ENCODE measurements around the gene RCCD1.
A peak's percentile ranks its signal among the peaks of the same experiment; 100 is the strongest.

RCCD1 gene

DNA sequence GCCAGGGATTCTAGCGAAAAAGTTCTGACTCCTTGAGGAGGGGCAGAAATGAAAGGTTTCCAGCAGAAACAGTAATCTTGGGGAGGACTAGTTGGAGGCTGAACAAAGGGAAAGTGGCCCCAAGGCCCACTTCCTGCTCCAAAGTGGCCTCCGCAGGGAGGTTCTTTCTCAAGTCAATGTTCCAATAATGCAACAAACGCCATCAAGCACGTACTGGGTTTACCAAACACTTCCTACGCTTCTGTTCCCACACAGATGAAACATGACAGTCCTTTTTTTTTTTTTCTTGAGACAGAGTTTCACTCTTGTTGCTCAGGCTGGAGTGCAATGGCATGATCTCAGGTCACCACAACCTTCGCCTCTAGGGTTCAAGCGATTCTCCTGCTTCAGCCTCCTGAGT lies 9.6 kb upstream of the RCCD1 start:
- no peak for DNase-seq

DNA sequence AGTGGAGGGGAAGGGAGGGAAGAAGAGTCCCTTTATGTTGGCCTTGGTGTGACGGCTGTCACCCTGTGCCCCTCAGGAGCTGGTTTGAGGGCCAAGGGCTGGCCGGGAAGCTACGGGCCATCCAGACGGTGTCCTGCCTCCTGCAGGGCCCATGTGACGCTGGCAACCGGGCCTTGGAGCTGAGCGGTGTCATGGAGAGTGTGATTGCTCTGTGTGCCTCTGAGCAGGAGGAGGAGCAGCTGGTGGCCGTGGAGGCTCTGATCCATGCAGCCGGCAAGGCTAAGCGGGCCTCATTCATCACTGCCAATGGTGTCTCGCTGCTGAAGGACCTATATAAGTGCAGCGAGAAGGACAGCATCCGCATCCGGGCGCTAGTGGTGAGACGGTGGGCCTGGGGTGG lies 8.1 kb upstream of the RCCD1 start:
- DNase-seq = no peak

- no peak for DNase-seq
Measured at GRCh38 chr15:90946941-90947576, 7.6 kb upstream of the RCCD1 start.

DNA sequence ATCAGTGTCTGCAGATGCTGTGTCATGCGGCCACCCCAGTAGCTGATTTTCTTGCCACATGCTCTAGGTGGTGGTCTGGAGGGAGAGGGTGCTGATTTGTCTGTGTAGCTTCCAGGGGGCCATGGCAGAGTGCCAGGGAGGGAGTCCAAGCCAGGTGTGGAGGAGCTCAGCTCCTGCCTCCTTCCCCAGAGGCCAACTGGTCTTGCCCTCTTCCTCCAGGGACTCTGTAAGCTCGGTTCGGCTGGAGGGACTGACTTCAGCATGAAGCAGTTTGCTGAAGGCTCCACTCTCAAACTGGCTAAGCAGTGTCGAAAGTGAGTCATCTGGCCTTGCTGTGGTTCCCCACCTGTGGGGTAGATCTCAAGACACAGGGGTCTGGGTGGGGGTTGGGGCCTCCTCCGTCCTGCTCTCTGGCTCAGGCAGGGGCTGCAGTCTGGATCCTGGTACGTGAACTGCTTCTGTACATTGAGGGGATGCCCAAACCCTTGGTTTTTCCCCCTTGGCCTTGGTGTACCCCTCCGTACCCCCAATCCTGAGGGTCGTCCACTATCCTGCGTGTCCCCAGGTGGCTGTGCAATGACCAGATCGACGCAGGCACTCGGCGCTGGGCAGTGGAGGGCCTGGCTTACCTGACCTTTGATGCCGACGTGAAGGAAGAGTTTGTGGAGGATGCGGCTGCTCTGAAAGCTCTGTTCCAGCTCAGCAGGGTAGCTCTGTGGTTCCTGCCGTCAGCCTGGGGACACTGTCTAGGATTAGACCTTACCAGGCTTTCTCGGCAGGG lies 6.9 kb upstream of the RCCD1 start:
- no peak for DNase-seq

DNA sequence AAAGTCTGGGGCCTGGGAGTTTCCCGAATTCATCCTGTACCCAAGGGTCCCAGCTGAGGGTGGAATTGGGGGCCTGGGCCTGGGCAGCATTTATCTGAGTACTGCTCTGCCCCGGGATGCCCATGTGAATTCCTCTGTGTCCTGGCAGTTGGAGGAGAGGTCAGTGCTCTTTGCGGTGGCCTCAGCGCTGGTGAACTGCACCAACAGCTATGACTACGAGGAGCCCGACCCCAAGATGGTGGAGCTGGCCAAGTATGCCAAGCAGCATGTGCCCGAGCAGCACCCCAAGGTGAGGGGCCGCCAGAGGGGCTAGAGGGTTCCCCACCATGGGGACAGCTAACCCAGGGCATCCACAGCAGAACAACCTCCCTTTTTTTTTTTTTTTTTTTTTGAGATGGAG lies 6.2 kb upstream of the RCCD1 start:
- no peak for DNase-seq

- DNase-seq = no peak
Measured at GRCh38 chr15:90949979-90950675, 4.6 kb upstream of the RCCD1 start.

DNA sequence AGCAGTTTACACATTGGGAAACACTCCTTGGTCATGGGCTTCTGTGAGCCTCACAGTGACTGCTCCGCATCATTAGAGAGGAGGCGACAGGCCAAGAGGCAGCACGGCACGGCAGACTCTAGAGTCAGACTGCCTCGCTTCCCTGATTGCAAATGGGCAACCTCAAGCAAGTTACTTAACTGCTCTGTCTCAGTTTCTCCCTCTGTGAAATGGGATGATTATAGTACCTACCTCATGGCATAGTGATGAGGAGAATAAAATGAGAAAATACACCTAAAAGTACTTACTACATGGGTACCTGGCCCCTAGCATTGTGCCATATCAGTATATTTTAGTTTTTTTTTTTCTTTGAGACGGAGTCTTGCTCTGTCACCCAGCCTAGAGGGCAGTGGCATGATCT lies 4.0 kb upstream of the RCCD1 start:
- no peak for DNase-seq

GRCh38 chr15:90952901-90953677 lies 1.6 kb upstream of the RCCD1 start:
- DNase-seq = no peak

DNA sequence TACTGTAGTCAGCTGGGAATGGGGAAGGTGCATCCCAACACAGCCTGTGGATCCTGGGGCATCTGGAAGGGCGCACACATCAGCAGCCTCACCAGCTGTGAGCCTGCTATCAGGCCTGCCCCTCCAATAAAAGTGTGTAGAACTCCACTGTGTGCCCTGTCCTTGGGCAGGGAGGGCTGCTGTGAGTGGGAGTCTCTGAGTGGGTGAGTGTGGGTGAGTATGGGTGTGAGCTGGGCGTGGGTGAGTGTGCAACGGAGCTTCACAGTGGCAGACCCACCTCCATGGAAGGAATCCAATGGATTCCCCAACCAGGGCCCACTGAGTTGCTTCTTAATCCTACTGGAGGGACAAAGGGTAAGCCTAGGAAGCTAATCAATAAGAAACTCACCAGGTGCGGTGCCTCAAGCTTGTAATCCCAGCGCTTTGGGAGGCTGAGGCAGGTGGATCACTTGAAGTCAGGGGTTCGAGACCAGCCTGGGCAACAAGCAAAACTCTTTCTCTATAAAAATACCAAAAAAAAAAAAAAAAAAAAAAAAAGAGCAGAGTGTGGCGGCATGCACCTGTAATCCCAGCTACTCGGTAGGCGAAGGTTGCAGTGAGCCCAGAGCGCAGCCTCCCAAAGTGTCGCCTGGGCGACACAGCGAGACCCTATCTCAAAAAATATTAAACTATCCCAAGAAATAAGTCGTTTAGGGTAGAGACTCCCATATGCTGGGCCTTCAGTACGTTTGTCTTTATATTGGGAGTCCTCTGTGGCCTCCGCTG lies 555 bp upstream of the RCCD1 start:
- no peak for DNase-seq

GRCh38 chr15:90955624-90956273 lies 1.1 kb downstream of the RCCD1 start:
- no peak for DNase-seq

- DNase-seq = peak; percentile 41
Measured at GRCh38 chr15:90956274-90957030, 1.8 kb downstream of the RCCD1 start.

- no peak for DNase-seq
Measured at GRCh38 chr15:90957031-90957790, 2.5 kb downstream of the RCCD1 start.

GRCh38 chr15:90957791-90958190 lies 3.1 kb downstream of the RCCD1 start:
- DNase-seq = no peak

DNA sequence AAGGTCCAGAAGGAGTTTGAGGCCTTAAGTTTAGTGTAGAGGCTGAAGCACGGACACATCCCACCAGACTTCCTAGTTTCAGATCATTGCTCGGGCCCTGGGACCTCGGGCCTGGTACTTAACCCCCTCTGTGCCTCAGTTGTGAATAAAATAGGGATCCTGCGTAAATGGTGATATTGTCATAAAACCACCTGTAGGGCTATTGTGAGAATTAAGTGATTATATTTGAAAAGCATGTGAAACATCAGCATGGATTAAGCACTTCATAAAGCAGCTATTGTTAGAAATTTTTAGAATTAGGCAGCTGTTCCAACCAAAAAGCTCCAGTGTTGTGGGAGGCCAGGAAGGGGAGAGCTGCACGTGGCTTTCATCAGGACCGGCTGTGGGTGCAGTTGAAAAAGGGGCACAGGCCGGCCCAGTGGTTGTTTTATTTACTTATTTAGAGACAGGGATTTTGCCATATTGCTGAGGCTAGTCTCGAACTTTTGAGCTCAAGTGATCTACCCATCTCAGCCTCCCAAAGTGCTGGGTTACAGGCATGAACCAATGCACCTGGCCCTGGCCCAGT lies 4.4 kb downstream of the RCCD1 start:
- no peak for DNase-seq

GRCh38 chr15:90959894-90960293 lies 5.2 kb downstream of the RCCD1 start:
- DNase-seq = no peak

DNA sequence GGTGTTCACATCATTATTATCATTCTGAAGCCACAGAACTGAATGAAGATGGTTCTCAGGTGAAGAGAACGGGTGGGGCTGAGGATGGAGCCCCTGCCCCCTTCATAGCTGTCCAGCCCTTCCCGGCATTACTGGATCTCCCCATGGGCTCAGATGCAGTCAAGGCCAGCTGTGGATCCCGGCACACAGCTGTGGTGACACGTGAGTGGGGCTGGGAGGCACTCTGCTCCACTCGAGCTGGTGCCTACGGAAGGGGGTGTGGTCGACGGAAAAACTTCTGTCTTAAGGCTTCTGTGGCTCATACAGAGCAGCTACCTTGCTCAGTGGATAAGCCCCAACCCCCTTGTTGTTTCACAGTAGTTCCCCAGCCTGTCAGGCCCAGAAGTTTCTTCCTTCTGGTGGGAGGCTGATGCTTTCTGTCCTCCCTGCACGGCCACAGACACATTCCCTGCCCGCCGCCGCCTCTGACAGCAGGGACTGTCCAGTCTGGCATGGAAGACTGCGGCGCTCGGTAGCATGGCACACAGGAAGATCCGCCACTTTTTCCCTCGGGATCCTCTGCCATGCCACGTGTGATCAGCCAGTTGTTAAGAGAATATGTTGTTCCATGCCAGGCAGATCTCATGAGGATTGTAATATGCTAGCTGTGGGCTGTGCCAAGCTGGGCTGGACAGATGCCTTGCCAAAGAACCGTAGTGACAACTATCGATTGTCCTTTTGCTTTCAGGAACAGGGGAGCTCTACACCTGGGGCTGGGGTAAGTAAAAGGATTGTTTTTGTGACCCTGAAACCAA lies 5.8 kb downstream of the RCCD1 start:
- DNase-seq = no peak

DNA sequence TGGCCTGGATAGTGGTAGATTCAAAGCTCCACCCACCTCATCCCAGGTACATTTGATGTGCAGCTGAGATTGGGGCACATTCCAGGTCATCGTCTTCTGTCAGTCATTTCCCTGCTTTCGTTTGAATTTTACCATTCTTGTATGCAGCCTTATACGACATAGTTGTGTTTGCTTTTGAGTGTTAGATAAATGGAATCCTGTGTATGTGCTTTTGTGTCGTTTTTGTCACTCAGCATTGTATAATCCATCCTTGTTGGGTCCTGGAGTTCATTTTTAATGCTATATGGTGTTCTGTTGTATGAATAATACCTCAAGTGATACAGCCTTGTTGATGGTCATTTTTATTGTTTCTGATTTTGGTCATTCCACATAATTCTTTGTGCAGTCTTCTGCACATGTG lies 7.3 kb downstream of the RCCD1 start:
- DNase-seq = no peak

DNA sequence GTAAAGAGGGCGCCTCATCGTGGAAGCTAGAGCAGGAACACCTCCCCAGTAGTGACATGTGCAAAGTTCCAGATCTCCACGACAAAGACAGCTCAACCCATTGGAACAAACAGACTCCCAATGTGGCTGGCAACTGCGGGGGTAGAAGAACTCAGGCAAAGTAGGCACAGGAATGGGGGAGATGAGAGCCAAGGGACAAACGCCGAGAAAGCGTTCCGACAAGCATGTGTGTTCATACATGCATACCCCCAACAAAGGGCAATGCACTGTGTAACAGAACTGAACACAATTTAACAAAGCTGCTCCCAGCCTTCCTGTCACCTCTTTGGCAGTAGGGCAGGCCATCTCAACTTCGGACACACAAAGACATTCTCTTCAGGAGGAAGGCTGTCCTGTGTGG lies 11.6 kb downstream of the RCCD1 start:
- DNase-seq = no peak

DNA sequence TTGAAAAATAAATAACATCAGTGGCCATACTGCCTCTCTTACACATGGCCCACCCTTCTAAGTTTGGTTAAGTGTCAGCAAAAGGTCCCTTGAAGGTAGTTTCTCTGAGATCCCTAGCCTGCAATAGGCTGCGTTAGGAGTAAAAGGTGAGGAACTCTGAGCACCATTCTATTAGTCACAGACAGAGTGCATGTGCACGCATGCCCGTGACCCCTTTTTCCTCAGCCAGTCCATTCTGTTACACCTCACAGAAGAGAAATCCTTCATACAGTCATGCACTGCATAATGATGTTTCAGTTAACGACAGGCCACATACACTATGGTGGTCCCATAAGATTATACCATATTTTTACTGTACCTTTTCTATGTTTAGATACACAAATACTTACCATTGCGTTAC lies 12.5 kb downstream of the RCCD1 start:
- DNase-seq = no peak
